B cell (primary cell): ENCODE data around the gene NDUFB10. TPM values are rescaled to one million over a fixed set of nuclear protein-coding genes. Genes with fewer than 3 reads are reported as not detected.
"Not testable (repeated sequence)": the region's sequence is repeated elsewhere in the genome, so short reads cannot be mapped to it uniquely, and the experiment has no call there.

ENCODE experiments used
- ATAC-seq: fragments of 200-7000 bp; cut with Tn5 transposase; one replicate; pipeline ENCODE4 v1.10.0; 2021; ENCODE audit warnings: low read depth, mild to moderate bottlenecking, moderate number of reproducible peaks, moderate library complexity
- CTCF ChIA-PET: fragments of 350-600 bp; sonication (Branson Sonifier 250); formaldehyde crosslinking; loops from one replicate; lab custom pipeline; 2021; ENCODE audit warnings: antibody characterized with exemption, inconsistent platforms; lab: Charles Lee
- POLR2A ChIA-PET: fragments of 350-600 bp; sonication (Branson Sonifier 250); formaldehyde crosslinking; loops from one replicate; lab custom pipeline; 2021; ENCODE audit warnings: antibody characterized with exemption; lab: Charles Lee
- DNase-seq: peaks from one replicate; pipeline ENCODE4 v3.0.0; 2013
- H2AFZ ChIP-seq: 2 replicates; pipeline ENCODE4 v1.6.1; 2012; ENCODE audit warnings: mild to moderate bottlenecking, low read depth, low read length; ENCODE audit not compliant: insufficient read depth, poor library complexity, severe bottlenecking
- H3K27ac ChIP-seq, 2 donors: 1 replicate in 1 of 2; 2 replicates in 1 of 2; pipeline ENCODE4 v1.5.1; 2012 to 2013; ENCODE audit warnings: low read length in 2 of 2, mild to moderate bottlenecking in 2 of 2, moderate library complexity in 1 of 2
- H3K27me3 ChIP-seq, 4 experiments: fragments of 200-600 bp in 1 of 4; sonication (generic) in 1 of 4; replicated peaks in 1 of 4; 1 replicate in 2 of 4; 2 replicates in 2 of 4; pipeline versions ENCODE4 v1.6.1 to v1.7.0; 2013 to 2016; ENCODE audit warnings: low read length in 3 of 4, mild to moderate bottlenecking in 2 of 4, mixed read lengths in 1 of 4, moderate library complexity in 1 of 4; ENCODE audit not compliant: insufficient read depth in 4 of 4, control insufficient read depth in 3 of 4; ENCODE audit errors: control extremely low read depth in 1 of 4
- H3K36me3 ChIP-seq, 2 experiments: replicated peaks in 1 of 2; 1 replicate in 1 of 2; 2 replicates in 1 of 2; pipeline versions ENCODE4 v1.6.1 to v1.7.1; 2013; ENCODE audit warnings: low read length in 1 of 2; ENCODE audit not compliant: insufficient read depth in 2 of 2, control insufficient read depth in 1 of 2; ENCODE audit errors: control extremely low read depth in 1 of 2, extremely low read depth in 1 of 2
- H3K4me1 ChIP-seq, 2 donors: fragments of 200-600 bp in 1 of 2; sonication (generic) in 1 of 2; 1 replicate in 1 of 2; 2 replicates in 1 of 2; pipeline versions ENCODE4 v1.5.1 to v1.6.1; 2013 to 2017; ENCODE audit warnings: low read length in 2 of 2; ENCODE audit not compliant: control insufficient read depth in 2 of 2, insufficient read depth in 2 of 2
- H3K4me2 ChIP-seq: replicated peaks from 2 replicates; pipeline ENCODE3; 2012; ENCODE audit warnings: mild to moderate bottlenecking, low read depth, low read length; ENCODE audit not compliant: poor library complexity, severe bottlenecking
- H3K4me3 ChIP-seq, 5 experiments: fragments of 200-600 bp in 1 of 5; sonication (generic) in 1 of 5; 1 replicate in 3 of 5; 2 replicates in 2 of 5; pipeline versions ENCODE4 v1.5.1 to v1.7.0; 2011 to 2016; ENCODE audit warnings: low read length in 4 of 5, mild to moderate bottlenecking in 4 of 5, low read depth in 2 of 5, control low read depth in 1 of 5, moderate library complexity in 1 of 5; ENCODE audit not compliant: insufficient read depth in 1 of 5; ENCODE audit errors: control extremely low read depth in 1 of 5, extremely low read depth in 1 of 5
- H3K79me2 ChIP-seq: fragments of 200-600 bp; sonication (generic); one replicate; pipeline ENCODE4 v1.6.0; 2016; ENCODE audit warnings: low read length; ENCODE audit not compliant: control insufficient read depth, insufficient read depth
- H3K9ac ChIP-seq: fragments of 200-600 bp; sonication (generic); 2 replicates; pipeline ENCODE4 v1.6.1; 2017; ENCODE audit warnings: mild to moderate bottlenecking, low read length, moderate library complexity
- H3K9me3 ChIP-seq, 3 donors: one replicate each; pipeline versions ENCODE4 v1.6.1 to v1.7.1; 2013; ENCODE audit warnings: low read length in 2 of 3; ENCODE audit not compliant: control insufficient read depth in 2 of 3, insufficient read depth in 1 of 3; ENCODE audit errors: control extremely low read depth in 1 of 3
- H4K20me1 ChIP-seq: 2 replicates; pipeline ENCODE4 v1.6.0; 2012; ENCODE audit warnings: mild to moderate bottlenecking, low read length; ENCODE audit not compliant: insufficient read depth, control insufficient read depth, poor library complexity, severe bottlenecking
- H3K27ac Mint-ChIP-seq: one replicate; pipeline ENCODE4 v1.8.0; 2021; ENCODE audit warnings: mixed read lengths
- H3K27me3 Mint-ChIP-seq: one replicate; pipeline ENCODE4 v1.8.0; 2021; ENCODE audit warnings: mixed read lengths
- H3K4me1 Mint-ChIP-seq: one replicate; pipeline ENCODE4 v1.8.0; 2021; ENCODE audit warnings: mixed read lengths
- H3K4me3 Mint-ChIP-seq: one replicate; pipeline ENCODE4 v1.8.0; 2021; ENCODE audit warnings: mixed read lengths
- H3K9me3 Mint-ChIP-seq: one replicate; pipeline ENCODE4 v1.8.0; 2022; ENCODE audit warnings: mixed read lengths; ENCODE audit not compliant: insufficient read depth
- EZH2 ChIP-seq: IDR thresholded peaks from 2 replicates; pipeline ENCODE4 v1.6.1; 2012; ENCODE audit warnings: borderline replicate concordance, low read depth, mild to moderate bottlenecking, moderate library complexity, low read length; ENCODE audit not compliant: insufficient read depth, poor library complexity, severe bottlenecking
- WGBS: methylation state at CpG from one replicate; pipeline ENCODE4 v1.1.5; 2013; ENCODE audit warnings: missing lambda C conversion rate; ENCODE audit not compliant: insufficient coverage; 5-methylcytosine and 5-hydroxymethylcytosine counted together
- intact Hi-C: fragments of 100-400 bp; cut with micrococcal nuclease; formaldehyde crosslinking; loops from one replicate; pipeline ENCODE4 v1.10.0; 2022
- polyA plus RNA-seq: library from polyadenylated mRNA; depleted of rRNA; stranded (reverse); fragments of >200 nt; gene quantifications from 2 replicates; pipeline ENCODE4 v1.2.3, GENCODE V29; 2012
- total RNA-seq, 2 donors: library from RNA; stranded (reverse); fragments of 120-200 nt in 1 of 2; gene quantifications; 1 replicate in 1 of 2; 2 replicates in 1 of 2; pipeline versions ENCODE4 v1.2.3 to v1.2.4, GENCODE V29; 2013 to 2022
- TF ChIP-seq, protein P1 (sequence below): fragments of 200-600 bp; IDR thresholded peaks from one replicate; pipeline ENCODE4 v1.8.0; 2022; ENCODE audit warnings: antibody characterized with exemption, mild to moderate bottlenecking

NDUFB10 gene
- total and polyA plus RNA-seq, 2 donors (not counting 1 experiment from before 2014, with no cell fraction given): 70.4 to 92.6 TPM

DNA sequence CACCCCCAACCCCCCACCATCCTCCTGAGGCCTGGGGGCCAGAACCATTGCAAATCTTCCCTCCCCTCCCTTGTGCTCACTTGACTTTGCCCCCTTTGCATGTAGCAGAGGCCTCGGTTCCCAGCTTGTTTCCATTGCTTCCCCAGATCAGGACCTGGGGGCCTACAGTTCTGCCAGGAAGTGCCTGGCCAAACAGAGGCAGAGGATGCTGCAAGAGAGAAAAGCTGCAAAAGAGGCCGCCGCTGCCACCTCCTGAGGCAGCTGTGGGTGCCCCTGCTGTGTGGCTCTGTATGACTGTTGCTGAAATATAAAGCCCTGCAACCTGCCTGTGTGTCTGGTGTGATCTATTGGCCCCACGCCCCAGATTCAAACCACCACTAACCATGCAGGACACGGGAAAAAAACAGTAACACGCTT lies 2.3 kb downstream of the NDUFB10 start:
- WGBS: 61% methylated on average over 3 of the region's 6 CpGs
- H3K4me1 ChIP-seq: peaks cover 31 to 58% of the 10 kb centered on the region in 2 donors
- H3K27ac Mint-ChIP-seq: peak overlapping the region; percentile 76
- H3K79me2 ChIP-seq: peaks cover 36% of the 10 kb centered on the region
- H3K9me3 Mint-ChIP-seq: no peaks in the 10 kb centered on the region
- H2AFZ ChIP-seq: no peak overlapping the region
- H3K4me3 ChIP-seq: no peak overlapping the region
- no peaks in the 10 kb centered on the region for H3K9me3 ChIP-seq
- no peak overlapping the region for H3K9ac ChIP-seq
- no peak overlapping the region for H3K27ac ChIP-seq
- H3K27me3 Mint-ChIP-seq: peaks cover 3% of the 10 kb centered on the region
- H3K4me2 ChIP-seq: no peak overlapping the region
- intact Hi-C loops: no loop called here
- CTCF ChIA-PET: no interaction called here
- peaks cover 23% of the 10 kb centered on the region for H4K20me1 ChIP-seq
- H3K36me3 ChIP-seq: peaks cover 0 to 29% of the 10 kb centered on the region in 2 experiments
- TF ChIP-seq EZH2: no peak
- TF ChIP-seq, protein P1, sequence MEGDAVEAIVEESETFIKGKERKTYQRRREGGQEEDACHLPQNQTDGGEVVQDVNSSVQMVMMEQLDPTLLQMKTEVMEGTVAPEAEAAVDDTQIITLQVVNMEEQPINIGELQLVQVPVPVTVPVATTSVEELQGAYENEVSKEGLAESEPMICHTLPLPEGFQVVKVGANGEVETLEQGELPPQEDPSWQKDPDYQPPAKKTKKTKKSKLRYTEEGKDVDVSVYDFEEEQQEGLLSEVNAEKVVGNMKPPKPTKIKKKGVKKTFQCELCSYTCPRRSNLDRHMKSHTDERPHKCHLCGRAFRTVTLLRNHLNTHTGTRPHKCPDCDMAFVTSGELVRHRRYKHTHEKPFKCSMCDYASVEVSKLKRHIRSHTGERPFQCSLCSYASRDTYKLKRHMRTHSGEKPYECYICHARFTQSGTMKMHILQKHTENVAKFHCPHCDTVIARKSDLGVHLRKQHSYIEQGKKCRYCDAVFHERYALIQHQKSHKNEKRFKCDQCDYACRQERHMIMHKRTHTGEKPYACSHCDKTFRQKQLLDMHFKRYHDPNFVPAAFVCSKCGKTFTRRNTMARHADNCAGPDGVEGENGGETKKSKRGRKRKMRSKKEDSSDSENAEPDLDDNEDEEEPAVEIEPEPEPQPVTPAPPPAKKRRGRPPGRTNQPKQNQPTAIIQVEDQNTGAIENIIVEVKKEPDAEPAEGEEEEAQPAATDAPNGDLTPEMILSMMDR: no peak
- POLR2A ChIA-PET: no interaction called here
- H3K27me3 ChIP-seq: no peaks in the 10 kb centered on the region
- H3K4me1 Mint-ChIP-seq: peaks cover 46% of the 10 kb centered on the region
- ATAC-seq: no peak
- H3K4me3 Mint-ChIP-seq: peak overlapping the region; percentile 19
- no peak for DNase-seq

DNA sequence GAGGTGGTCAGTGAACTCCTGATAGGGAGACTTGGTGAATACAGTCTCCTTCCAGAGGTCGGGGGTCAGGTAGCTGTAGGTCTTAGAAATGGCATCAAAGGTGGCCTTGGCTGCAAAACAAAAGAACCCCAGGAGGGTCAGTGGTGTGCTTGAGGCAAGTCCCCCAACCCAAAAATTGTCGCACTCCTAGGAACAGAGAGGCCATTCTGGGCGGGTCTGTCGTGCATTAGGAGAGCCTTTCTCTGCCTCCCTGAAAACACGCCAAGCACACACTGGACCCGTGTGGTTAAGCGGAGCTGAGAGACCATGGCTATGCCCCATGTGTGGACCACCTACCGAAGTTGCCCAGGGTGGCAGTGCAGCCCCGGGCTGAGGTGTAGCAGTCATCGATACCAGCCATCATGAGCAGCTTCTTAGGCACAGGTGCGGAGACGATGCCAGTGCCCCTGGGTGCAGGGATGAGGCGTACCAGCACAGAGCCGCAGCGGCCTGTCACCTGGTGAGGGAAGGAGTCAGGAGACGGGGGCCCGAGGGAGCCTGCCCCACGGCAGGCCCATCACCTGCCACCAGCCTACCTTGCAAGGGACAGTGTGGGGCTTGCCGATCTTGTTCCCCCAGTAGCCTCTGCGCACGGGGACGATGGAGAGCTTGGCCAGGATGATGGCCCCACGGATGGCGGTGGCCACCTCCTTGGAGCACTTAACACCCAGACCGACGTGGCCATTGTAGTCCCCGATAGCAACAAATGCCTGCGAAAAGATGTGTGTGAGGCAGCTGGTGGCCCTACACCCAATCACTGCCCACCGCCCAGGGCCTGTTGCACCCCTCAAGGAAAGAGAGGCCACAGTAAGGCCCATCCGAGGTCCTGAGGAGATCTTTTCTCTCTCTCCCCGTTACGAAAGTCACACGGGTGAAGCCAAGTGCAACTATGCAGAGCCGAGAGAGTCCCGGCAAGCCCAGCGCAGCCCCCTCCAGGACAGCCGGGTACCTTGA lies 3.1 kb downstream of the NDUFB10 start:
- H3K9ac ChIP-seq, intact Hi-C loops: not testable (repeated sequence)
- peaks cover 31 to 58% of the 10 kb centered on the region in 2 donors for H3K4me1 ChIP-seq

More for the DNA sequence above, 3.1 kb downstream of the NDUFB10 start:
- Histone ChIP-seq H3K79me2 (peaks cover 36% of the 10 kb centered on the region), H4K20me1 (peaks cover 23% of the 10 kb centered on the region), H3K27ac (peak overlapping the region in 1 of 2 donors; percentile 18), H3K36me3 (peaks cover 0 to 29% of the 10 kb centered on the region in 2 experiments), H3K4me2 (peak overlapping the region; percentile 90)
- POLR2A ChIA-PET, H3K4me3 ChIP-seq, H2AFZ ChIP-seq, H3K9me3 ChIP-seq, DNase-seq, H3K27me3 ChIP-seq, H3K27me3 Mint-ChIP-seq, H3K9me3 Mint-ChIP-seq, ATAC-seq: not testable (repeated sequence)
- peak overlapping the region; percentile 79 for H3K27ac Mint-ChIP-seq
- CTCF ChIA-PET: interaction anchor here (1.4 kb wide), 1 partner anchor 178 kb away, joined by 3 read pairs; no protein-coding TSS in a partner anchor
- peak overlapping the region; percentile 94 for H3K4me3 Mint-ChIP-seq
- H3K4me1 Mint-ChIP-seq: peaks cover 46% of the 10 kb centered on the region
- WGBS: 81% methylated on average over 25 of the region's 37 CpGs
